Measurements from ENCODE around the gene MYO5A.
A peak's percentile ranks its signal among the peaks of the same experiment; 100 is the strongest.
"Not testable (repeated sequence)": the region's sequence is repeated elsewhere in the genome, so short reads cannot be mapped to it uniquely, and the experiment has no call there.

The MYO5A gene

DNA sequence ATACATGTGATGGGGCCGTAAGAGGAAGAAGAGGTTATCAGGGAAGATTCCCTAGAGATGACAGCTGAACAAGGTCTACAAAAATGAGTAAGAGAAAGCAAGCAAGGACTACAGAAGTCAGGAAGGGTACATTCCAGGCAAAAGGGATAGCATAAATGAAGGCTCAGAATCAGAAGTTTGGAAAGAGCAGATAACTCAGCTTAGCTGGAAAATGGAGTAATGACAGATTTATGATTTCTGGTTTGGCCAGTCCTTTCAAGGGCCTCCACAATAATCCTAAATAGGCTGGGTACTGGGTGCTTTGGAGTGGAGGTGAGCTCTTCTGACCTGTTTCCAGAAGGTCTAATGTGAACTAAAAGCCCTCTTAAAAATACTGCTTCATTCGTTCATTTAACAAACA lies 110.7 kb downstream of the MYO5A start:
- no peak for DNase-seq (ENCODE audit: low spot score)

DNA sequence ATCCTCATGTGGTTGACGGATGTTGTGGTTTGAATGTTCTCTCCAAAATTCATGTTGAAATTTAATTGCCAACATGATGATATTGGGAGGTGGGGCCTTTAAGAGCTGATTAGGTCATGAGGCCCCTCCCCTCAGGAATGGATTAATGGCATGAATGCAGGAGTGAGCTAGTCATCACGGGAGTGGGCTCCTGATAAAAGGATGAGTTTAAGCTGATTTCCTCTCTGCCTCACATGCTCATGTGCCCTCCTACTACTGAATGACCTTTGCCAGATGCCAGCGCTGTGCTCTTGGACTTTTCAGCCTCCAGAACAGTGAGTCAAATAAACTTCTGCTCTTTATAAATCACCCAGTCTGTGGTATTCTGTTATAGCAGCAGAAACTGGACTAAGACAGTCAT lies 111.2 kb downstream of the MYO5A start:
- peak; percentile 35 for DNase-seq (ENCODE audit: low spot score)

DNA sequence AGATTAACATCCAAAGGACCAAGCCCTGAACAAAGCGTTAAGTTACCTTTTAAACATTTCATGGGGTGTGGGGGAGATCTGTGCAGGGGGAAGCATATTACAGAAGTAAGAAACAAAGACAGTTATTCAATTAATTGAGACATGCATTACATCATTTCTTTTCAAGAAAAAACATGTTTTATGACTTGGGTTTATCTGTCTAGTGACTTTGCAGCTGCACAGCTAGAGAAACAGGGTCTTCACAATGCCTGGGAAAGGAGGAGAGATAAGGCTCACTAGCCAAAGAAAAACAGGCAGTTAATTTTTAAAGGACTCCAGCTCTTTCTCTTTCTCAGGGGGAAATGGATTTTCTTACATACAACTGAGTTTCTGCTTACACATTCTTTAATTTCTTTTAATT lies 112.1 kb downstream of the MYO5A start:
- not testable (repeated sequence) for DNase-seq (ENCODE audit: low spot score)

DNA sequence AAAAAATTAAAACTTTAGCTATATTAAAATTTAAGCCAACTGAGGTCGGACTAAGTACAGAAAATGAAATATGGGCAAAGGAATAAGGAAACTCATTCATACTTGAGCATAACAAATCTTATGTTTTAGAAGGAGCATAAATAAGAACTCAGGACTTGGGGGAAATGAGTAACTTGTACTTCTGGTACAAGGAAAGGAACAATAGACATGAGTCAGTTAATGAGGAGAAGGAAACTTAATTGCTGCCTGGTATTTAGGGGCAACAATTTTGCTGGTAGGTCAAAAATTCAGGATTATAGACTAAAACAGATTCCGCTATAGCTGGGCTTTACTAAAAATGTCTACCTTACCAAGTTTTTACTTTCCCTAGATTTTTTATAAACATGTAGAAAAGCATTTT lies 113.1 kb downstream of the MYO5A start:
- DNase-seq (ENCODE audit: low spot score), result no peak

DNA sequence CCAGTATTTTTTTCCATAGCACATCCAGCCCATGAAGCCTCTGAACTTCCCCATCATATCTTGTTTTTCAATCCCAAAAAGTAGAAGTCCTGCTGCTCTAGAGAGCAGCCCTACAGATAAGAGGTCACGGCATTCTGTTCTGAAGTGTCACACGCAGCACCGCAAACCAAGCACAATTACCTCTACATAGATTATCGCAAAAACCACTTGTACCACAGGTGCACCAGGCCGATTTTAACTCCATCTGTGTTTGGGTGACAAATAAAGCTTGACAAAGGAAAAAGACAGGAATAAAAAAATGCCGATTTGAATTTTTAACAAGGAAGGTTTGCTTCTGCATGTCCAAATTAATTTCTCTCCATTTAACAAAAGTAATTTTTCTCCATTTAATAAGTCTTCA lies 113.7 kb downstream of the MYO5A start:
- DNase-seq (ENCODE audit: low spot score), result no peak

DNA sequence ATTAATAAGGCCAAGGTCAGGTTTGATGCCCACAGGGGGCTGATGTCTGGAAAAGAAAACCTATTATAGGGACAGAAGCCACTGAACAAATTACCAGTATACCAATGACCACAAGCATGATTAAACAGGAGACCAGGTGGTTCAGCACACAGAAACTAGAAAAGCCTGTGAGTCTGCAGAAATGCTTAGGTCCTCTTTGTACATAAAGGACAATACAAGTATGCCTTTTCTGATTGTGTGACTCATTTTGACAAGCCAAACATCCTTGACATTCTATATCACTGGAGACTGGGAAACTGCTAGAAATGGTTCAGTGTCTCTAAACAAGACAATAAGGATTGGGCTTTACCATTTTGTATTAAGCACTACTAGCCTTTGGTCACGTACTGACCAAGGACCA lies 119.9 kb downstream of the MYO5A start:
- DNase-seq (ENCODE audit: low spot score), result no peak

DNA sequence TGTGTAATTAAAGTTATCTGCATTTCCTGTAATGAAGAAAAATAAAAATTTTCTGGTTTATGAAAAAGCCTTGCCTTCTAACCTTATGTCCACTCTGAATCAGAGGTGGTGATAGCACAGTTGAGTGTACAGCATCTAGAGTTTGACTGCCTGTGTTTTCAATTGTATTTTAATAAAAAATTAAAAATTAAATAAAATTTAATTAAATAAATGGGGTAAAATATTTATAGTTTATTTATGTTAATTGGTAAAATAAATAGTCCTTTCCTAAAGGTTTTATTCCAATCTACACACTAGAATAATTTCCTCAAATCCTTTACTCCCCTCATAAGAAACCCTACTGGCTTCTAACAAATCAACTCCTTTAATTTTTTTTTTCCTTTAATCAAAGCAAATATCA lies 121.3 kb downstream of the MYO5A start:
- DNase-seq (ENCODE audit: low spot score), result no peak

DNA sequence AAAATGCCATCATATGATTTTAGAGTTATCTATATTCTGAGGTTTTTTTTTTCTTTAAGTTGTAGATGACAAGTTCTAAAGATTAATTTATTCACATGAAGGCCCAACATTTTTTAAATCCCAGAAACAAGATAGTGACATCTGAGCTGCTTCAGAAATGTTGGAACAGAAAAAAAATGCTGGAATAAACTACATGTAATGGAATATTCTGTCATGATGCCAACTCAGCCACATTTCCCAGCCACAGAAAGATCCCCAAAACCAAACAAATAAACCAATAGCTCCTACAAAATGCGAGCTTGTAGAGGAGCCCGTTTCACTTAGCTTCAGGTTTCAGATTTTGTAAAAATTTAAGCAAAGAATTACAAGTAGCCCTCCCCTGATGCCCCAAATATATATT lies 122.1 kb downstream of the MYO5A start:
- no peak for DNase-seq (ENCODE audit: low spot score)

DNA sequence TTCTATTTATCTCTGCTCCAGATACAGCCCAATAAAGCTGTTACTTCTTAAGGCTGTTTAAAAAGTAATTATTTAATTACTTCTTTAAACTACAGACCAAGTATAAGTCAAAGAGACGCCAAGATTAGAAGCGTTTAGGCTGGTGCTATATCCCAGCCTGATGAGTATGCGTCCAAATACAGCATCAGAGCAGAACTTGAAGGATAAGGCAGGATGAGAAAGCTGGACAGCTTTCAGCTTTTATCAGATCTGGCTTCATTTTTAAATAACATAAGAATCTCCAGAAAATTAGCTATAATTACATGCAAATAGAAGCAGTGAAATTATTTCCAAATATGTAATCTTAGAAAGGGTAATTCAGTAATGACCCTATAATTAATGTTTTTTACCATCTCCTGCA lies 122.8 kb downstream of the MYO5A start:
- no peak for DNase-seq (ENCODE audit: low spot score)

DNA sequence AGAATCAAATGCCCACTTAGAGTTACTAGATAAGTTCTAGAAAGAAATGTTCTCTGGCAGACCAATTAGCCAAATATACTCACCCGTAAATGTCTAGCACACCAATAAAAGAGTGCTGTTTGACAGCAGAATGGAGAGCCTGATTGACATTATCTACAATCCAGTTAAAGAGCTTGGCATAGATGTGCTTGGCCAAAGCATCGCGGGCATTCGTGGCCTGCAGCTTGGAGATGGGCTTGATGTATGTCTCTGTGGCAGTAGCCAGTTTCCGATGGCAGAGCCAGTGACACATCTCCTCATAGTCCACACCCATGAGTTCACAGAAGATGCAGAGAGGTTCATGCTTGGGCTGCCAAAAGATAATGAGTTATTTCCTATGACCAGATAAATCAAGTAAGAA lies 131.6 kb downstream of the MYO5A start:
- DNase-seq (ENCODE audit: low spot score), result no peak

DNA sequence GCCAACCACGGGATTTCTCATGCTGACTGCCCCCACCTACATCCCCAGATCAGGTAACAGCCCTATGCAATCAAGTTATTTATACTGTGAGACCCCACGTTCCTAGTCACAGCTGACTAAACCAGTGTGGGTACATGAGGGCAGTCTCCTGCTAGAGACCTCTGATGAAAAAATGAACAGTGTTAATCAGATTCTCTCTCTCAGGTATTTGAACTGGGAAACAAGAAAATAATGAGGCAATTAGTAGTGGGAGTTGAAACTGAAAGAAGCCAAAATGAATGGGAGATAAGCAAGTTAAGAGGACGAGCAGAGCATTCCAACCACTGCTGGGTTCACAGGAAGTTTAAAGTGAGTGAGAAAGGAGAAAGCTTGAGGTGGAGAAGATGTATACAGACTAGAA lies 134.6 kb downstream of the MYO5A start:
- DNase-seq (ENCODE audit: low spot score), result no peak

DNA sequence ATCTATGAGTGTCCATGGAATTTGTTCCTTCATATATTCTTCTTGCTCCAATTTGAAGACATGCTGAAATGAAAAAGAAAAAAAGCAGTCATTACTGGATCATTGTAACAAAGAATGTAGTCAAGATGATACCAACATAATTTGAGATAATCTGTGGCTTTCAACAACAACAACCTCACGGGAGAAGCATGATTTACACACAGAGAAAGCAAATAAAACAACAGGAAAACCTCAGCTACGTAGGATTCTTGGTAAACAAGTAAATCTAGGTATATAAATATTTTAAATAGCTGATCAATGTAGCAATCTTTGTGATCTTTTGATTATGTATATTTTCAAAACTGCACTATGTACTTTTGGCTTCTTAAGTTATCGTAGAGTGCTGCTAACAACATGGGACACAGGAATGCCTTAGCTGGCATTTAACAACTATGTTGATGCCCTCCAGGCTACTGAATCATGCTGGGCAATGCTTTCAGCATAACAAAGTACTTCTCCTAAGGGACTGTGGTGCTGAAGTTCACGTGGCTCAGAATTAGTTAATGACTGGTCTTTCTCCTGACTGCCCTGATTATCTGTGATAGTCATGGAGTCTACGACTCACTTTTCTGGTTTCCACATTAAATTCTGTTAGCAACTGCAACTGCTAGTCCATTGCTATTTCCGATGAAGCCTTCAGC lies 136.5 kb downstream of the MYO5A start:
- peak; percentile 69 for DNase-seq (ENCODE audit: low spot score)

DNA sequence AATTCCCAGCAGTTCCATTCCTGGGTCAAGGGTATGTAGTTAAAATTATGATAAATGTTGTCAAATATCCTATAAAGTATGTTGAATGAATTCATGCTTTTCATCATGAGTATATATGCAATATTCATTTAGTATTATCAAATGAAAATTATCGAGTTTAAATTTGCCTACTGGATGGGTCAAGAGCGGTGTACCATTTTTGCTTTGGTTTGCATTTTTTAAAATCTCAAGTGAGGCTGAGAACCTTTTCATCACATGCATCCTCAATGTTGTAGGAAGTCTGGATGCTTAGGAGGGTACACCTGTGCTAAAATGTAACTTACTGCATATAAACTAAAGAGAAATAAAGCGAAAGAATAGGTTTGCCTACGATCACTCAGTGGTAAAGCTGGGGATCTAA lies 137.6 kb downstream of the MYO5A start:
- no peak for DNase-seq (ENCODE audit: low spot score)

DNA sequence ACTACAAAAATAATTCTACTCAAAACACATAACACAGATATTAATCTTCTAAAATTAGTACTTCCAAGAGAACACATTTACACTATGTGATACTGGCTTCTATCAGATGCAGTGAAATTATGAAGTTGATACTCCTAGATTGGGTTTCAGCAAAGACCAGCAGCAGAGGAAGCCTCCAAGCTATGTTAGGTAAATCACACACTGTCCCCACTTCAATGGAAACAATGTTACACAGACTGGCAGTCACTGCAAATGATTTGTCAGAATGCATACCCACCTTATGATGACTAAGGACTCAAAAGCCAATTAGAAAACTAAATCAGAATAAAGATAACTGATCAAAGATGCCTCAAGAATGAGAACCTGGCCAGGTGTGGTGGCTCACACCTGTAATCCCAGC lies 143.0 kb downstream of the MYO5A start:
- no peak for DNase-seq (ENCODE audit: low spot score)

DNA sequence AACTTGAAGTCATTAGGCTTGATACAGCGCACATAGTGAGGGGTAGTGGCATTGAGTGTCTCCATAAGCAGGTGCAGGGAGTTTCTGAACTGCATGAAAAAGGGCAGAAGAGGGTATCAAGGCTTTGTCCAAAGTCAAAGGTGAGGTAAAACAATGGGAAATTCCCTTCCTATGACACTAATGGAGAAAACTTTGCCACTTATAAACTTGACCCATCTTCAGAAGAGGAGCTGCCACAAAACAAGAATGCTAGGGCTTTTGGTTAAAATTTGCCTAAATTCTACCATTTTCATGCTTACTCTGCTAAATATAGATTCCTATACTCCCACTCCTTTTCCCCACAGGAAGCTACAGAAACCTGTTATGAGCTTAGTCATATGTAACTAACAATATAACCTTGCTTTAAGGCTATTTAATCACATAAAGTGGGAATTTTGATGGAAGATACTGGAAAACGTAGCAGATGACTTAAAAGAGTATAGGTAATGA lies 145.5 kb downstream of the MYO5A start:
- no peak for DNase-seq (ENCODE audit: low spot score)

DNA sequence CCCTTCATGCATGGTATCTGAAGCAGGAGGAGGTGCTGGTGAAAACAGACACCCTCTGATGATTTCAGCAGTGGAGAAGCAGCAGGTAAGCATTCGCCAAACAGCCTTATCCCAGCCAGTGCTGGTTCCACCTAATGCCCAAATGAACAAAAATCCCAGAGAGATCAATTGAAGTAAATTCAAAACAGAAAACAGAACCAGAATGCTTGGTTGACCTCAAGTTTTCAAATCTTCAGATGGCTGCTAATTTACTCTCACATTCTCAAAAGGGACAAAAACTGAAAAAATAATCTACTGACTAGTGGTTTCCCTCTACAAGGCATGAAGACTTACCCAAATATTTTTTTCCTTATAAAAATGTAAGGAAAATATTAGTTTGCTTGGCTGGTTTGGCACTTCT lies 146.0 kb downstream of the MYO5A start:
- no peak for DNase-seq (ENCODE audit: low spot score)

DNA sequence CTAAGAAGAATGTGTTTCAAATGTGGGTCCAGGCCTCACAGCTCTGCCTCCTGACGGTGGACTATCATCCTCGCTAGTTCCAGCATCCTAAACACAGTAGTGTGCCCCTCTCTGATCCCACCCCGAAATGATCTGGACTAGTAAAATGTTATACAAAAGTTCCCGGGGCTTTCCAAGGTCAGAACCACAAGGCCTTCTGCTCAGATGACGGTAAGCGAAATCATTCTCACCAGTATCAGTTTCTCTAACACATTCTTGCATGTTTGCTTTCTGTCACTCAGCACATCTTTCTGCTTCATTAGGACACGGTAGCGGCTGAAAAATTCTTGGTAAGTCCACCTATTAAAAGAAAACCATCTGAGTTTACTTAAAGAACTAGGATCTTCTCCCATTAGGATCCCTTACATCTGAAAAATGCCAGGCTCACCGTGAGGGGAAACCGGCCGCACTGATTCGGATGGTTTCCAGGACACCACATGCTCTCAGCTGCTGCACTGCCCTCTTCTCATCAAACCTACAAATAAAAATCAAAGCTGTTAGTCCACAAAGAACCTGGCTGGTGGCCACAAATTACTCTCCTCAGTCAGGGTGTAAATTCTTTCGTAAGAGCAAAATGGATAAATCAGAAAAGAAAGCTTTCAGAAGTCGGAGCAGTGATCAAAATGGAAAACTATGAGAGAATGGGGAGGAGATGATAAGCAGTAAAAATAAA lies 149.1 kb downstream of the MYO5A start:
- no peak for DNase-seq (ENCODE audit: low spot score)

DNA sequence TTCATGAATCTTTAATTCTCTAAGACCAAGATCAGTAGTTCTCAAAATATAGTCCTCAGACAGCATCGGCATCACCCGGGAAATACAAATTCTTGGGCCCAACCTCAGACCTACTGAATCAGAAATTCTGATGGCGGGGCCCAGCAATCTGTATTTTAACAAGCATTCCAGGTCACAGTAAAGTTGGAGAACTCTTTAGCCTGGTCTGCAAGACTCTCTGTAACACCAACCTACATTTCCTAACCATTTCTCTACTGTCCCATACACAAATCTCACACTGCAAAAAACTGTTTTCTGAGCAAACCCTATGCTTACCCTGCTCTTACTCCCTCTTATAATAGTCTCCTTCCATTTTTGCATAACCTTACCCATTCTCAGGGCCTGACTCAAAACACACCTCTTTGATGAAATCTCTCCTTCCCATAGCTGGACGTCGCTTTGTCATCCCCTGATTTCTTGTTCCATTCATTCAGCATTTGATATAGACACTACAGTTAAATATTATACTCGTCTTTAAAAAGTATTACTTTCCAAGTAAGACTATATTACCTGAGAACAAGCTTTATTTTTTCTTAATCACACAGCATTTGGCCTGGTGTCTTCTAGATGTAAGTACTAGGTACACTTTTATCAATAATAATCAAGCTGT lies 149.8 kb downstream of the MYO5A start:
- no peak for DNase-seq (ENCODE audit: low spot score)

DNA sequence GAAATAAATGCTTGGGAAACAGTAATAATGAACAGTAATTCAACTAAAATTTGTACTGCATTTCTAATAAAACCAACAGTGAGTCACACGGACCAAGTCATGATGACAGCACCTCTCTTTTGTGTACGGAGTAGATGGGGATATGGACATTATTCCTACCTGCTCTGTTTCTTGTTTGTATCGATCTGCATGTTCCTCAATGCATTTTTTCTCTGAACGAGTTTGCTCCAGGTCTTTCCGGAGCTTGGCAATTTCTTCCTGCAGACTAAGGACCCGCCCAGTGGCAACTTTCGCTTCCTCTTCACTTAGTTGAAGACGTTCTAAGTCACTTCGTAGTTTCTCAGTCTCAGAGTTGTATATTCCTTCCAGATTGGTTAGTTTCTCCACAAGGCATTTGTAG lies 158.7 kb downstream of the MYO5A start:
- no peak for DNase-seq (ENCODE audit: low spot score)

DNA sequence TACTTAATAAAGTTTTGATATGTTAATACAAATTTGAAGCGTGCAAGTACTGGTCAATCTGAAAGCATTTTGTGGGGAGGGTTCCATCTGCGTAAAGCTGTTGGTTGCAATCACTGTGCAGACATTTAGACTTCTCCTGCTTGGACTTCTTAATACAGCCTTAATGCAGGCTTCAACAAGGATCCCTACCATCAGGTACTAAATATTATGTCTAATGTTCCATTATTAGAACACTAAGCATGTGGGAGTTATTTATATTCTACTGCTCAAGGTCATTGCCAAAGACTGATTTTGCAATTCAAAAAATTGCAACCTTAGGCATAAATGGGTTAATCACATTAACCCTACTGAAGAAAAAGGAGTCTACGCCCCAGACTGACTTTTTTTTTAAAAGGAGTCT lies 159.2 kb downstream of the MYO5A start:
- no peak for DNase-seq (ENCODE audit: low spot score)

DNA sequence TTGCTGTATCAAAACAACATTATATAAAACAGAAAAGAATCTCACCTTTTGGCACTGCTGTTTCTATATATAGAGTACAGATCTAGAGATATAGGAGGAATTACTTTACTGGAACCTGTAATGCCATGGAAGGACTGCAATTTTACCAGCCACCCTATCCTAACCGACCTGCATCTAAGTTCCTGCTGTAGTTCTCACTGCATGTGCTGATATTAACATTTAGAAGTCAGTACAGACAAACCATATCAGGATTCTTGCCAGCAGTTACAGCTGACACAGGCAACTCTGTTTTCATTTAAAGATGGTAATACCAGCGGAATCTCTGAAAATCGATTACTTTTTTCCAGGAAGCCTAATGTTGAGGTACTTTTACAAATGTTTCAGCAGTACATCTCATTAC lies 159.7 kb downstream of the MYO5A start:
- no peak for DNase-seq (ENCODE audit: low spot score)

DNA sequence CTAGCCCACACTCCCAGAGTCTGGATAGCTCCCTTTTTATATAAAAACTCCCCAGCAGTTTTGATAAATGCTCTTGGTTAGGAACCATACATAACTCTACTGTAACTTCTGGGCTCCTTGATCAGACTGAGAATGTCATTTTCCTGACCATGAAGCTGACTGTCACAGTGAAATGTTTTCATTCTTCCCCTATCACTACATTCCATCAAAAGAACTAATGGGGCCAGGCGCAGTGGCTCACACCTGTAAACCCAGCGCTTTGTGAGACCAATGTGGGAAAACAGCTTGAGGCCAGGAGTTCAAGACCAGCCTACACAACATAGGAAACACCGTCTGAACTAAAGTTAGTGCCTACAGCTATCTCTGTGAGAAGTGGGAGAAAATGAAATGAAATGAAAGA lies 160.3 kb downstream of the MYO5A start:
- no peak for DNase-seq (ENCODE audit: low spot score)

DNA sequence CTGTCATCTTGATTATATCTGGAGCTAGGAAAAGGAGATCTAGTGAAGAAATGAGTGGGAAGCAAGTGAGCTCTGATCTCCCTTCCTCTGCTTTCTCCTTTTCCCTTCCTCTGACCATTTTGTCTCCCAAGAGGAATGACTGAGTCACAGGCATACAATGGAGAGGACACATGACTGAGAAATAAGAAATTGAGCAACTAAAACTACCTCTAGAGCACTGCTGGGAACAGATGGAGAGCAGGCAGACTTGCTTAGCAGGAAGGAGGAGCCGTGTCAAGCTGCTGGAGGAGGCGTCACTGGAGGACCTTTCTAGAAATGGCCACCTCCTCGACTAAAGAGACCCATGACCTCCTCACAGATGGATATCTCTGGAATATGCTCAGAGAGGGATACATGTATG lies 166.2 kb downstream of the MYO5A start:
- DNase-seq (ENCODE audit: low spot score), result peak; percentile 82
